DND-41 (cell line): ENCODE data around the gene UBE2K.

Experiments
- ATAC-seq: fragments of 200-7000 bp; cut with Tn5 transposase; 3 replicates; pipeline ENCODE4 v1.9.1; 2021; ENCODE audit warnings: low read depth; ENCODE audit not compliant: insufficient read depth
- DNase-seq: peaks from one replicate; pipeline ENCODE4 v3.0.0-alpha.2; 2020
- H2AFZ ChIP-seq: 2 replicates; pipeline ENCODE4 v1.6.0; 2012; ENCODE audit warnings: low read depth, low read length
- H3K27ac ChIP-seq: 2 replicates; pipeline ENCODE4 v1.5.1; 2012; ENCODE audit warnings: low read length, inconsistent platforms
- H3K27me3 ChIP-seq: fragments of 200-600 bp; sonication (generic); 2 replicates; pipeline ENCODE4 v1.6.0; 2012; ENCODE audit warnings: low read length, mild to moderate bottlenecking, inconsistent platforms; ENCODE audit not compliant: insufficient read depth, poor library complexity
- H3K36me3 ChIP-seq: 2 replicates; pipeline ENCODE4 v1.5.1; 2012; ENCODE audit warnings: low read length, inconsistent platforms; ENCODE audit not compliant: insufficient read depth
- H3K4me1 ChIP-seq: 2 replicates; pipeline ENCODE4 v1.5.1; 2012; ENCODE audit warnings: mild to moderate bottlenecking, low read length; ENCODE audit not compliant: insufficient read depth
- H3K4me2 ChIP-seq: 2 replicates; pipeline ENCODE4 v1.6.0; 2012; ENCODE audit warnings: mild to moderate bottlenecking, moderate library complexity, low read length, inconsistent platforms; ENCODE audit not compliant: insufficient read depth
- H3K4me3 ChIP-seq, 2 experiments: fragments of 200-600 bp in 1 of 2; shearing (Covaris generic) in 1 of 2; 2 replicates each; pipeline ENCODE4 v1.5.1; 2012 to 2016; ENCODE audit warnings: inconsistent platforms in 2 of 2, low read length in 2 of 2, mild to moderate bottlenecking in 2 of 2, low read depth in 1 of 2, moderate library complexity in 1 of 2
- H3K79me2 ChIP-seq: 2 replicates; pipeline ENCODE4 v1.6.0; 2012; ENCODE audit warnings: low read length, inconsistent platforms; ENCODE audit not compliant: insufficient read depth
- H3K9ac ChIP-seq: 2 replicates; pipeline ENCODE4 v1.6.0; 2012; ENCODE audit warnings: low read depth, mild to moderate bottlenecking, inconsistent platforms, low read length, moderate library complexity
- H3K9me3 ChIP-seq: 2 replicates; pipeline ENCODE4 v1.5.1; 2012; ENCODE audit warnings: low read length, moderate library complexity, mild to moderate bottlenecking, inconsistent platforms; ENCODE audit not compliant: insufficient read depth, severe bottlenecking
- H4K20me1 ChIP-seq: 2 replicates; pipeline ENCODE4 v1.6.0; 2012; ENCODE audit warnings: low read length; ENCODE audit not compliant: insufficient read depth
- CTCF ChIP-seq: IDR thresholded peaks from 2 replicates; pipeline ENCODE4 v1.5.1; 2012; ENCODE audit warnings: borderline replicate concordance, low read length, moderate library complexity, mild to moderate bottlenecking; ENCODE audit not compliant: poor library complexity, severe bottlenecking; ENCODE audit errors: extremely low read depth
- EZH2 ChIP-seq: IDR thresholded peaks from 3 replicates; pipeline ENCODE4 v1.6.1; 2012; ENCODE audit warnings: borderline replicate concordance, low read depth, mild to moderate bottlenecking, moderate library complexity, low read length, inconsistent platforms; ENCODE audit not compliant: severe bottlenecking

The UBE2K gene

DNA sequence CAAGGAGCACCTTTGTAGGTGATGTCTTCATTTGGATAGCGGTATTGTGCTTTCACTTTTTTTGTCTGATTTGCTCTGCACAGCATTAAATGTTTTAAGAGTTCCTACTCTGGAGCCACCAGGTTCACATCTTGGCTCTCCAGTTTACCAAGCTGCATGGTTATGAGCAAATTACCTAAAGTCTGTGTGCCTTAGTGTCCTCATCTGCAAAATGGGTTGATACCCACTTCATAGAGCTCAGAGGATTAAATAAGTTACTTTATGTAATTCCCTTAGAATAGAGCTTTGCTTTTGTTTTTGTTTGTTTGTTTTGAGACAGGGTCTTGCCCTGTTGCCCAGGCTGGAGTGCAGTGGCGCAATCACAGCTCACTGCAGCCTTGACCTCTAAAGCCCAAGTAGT is 58.2 kb downstream of the UBE2K start:
- Histone ChIP-seq H3K9me3 (no peaks in the 10 kb centered on the region), H3K27ac (no peak overlapping the region), H3K4me1 (no peaks in the 10 kb centered on the region), H3K27me3 (no peaks in the 10 kb centered on the region), H3K4me2 (no peak overlapping the region), H4K20me1 (peaks cover 5% of the 10 kb centered on the region; the same call in 1 of the 2 replicates), H3K9ac (no peak overlapping the region), H3K36me3 (peaks cover 77% of the 10 kb centered on the region), H2AFZ (no peak overlapping the region), H3K4me3 (no peak overlapping the region), H3K79me2 (peaks cover 6% of the 10 kb centered on the region; the same call in 1 of the 2 replicates)
- TF ChIP-seq CTCF = no peak
- no peak for TF ChIP-seq EZH2
- no peak for DNase-seq
- no peak for ATAC-seq

DNA sequence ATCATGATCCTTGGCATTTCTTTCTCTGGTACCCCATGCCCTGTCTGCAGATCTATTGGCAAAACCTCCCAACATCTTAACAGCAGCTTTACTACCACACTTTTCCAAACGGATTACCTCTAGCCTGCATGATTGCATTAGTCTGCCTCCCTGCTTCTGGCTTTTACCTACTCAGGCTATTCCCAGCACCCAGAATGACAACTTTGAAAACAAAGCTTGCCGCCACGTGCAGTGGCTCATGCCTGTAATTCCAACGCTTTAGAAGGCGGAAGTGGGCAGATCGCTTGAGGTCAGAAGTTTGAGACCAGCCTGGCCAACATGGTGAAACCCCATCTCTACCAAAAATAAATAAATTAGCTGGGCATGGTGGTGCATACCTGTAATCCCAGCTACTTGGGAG is 60.2 kb downstream of the UBE2K start:
- Histone ChIP-seq H3K9me3 (no peaks in the 10 kb centered on the region), H3K9ac (no peak overlapping the region), H3K27ac (no peak overlapping the region), H3K27me3 (no peaks in the 10 kb centered on the region), H3K36me3 (peaks cover 75% of the 10 kb centered on the region), H3K4me1 (no peaks in the 10 kb centered on the region), H3K4me3 (no peak overlapping the region), H4K20me1 (peaks cover 5% of the 10 kb centered on the region; the same call in 1 of the 2 replicates), H2AFZ (no peak overlapping the region), H3K79me2 (peaks cover 4% of the 10 kb centered on the region), H3K4me2 (no peak overlapping the region)
- ATAC-seq (no peak), DNase-seq (no peak)
- TF ChIP-seq CTCF (no peak), EZH2 (no peak)

DNA sequence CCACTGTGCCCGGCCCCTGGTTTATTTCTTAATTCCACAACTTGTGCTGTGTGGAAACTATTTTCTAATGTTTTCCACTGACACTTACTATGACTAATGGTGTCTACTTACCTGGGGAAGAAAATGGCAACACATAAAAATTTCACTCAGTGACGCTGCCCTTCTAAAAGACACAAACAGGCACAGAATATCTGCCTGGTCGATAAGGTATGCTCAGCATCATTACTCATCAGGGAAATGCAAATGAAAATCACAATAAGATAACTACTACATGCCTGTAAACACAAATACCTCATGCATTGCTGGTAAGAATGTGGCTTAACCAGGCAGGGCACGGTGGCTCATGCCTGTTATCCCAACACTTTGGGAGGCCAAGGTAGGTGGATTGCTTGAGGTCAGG is 61.6 kb downstream of the UBE2K start:
- Histone ChIP-seq H3K79me2 (peaks cover 4% of the 10 kb centered on the region), H3K27ac (no peak overlapping the region)
- TF ChIP-seq EZH2 (no peak), CTCF (no peak)

More for the DNA sequence above, 61.6 kb downstream of the UBE2K start:
- no peak overlapping the region for H2AFZ ChIP-seq
- H3K9ac ChIP-seq = no peak overlapping the region
- H3K4me2 ChIP-seq = no peak overlapping the region
- no peaks in the 10 kb centered on the region for H3K4me1 ChIP-seq
- ATAC-seq (no peak), DNase-seq (no peak)
- no peaks in the 10 kb centered on the region for H3K27me3 ChIP-seq
- H4K20me1 ChIP-seq = peaks cover 5% of the 10 kb centered on the region; the same call in 1 of the 2 replicates
- H3K4me3 ChIP-seq = no peak overlapping the region
- H3K36me3 ChIP-seq = peaks cover 79% of the 10 kb centered on the region
- no peaks in the 10 kb centered on the region for H3K9me3 ChIP-seq
